Measurements from ENCODE around the gene EHD1. TPM values are rescaled to one million over a fixed set of nuclear protein-coding genes. Genes with fewer than 3 reads are reported as not detected.

EHD1 gene
- total and polyA plus RNA-seq, 3 donors from 2014 or later = 230 to 455 (median 328) TPM

DNA sequence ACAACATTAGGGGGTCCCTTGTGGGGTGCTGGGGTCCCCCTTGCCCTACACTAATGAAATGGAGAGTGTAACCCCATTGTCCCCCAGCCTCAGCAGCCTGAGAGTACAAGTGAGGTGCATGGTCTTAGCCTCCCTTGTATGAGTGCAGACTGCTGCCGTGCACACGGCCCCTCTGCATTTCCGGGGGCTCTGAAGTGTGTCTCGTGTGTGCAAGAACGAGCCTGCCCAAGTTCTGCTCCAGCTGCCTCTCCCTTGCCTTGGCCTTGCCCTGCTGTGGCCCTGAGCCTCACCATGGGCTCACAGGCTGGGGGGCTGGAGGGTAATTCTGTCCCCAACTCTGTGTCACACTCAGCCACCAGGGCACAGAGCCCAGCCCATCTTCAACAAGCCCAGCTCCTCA lies 5.2 kb upstream of the EHD1 start:
- no peak overlapping the region for H3K4me3 ChIP-seq
- WGBS, 2 donors = 64% methylated on average over 5 of the region's 5 CpGs; no CpG with 5 or more reads in 1 of the 2 donors
- H3K27me3 ChIP-seq = no peaks in the 10 kb centered on the region
- TF ChIP-seq POLR2A (IDR thresholded peaks at IDR 0.05) (no peak), CTCF (IDR thresholded peaks at IDR 0.05) (no peak)
- H3K4me1 ChIP-seq = peaks cover 26% of the 10 kb centered on the region
- no peak overlapping the region for H3K27ac ChIP-seq
- H3K9me3 ChIP-seq = no peaks in the 10 kb centered on the region
- no peaks in the 10 kb centered on the region for H3K36me3 ChIP-seq (ENCODE audit: low read depth, missing control alignments)
- intact Hi-C loops (cut with DNase I; ENCODE audit: low total_unique reads) = no loop called here
- no peak for DNase-seq

- DNase-seq = no peak
- H3K27ac ChIP-seq = peak overlapping the region in 1 of 2 donors; percentile 35
- no peaks in the 10 kb centered on the region for H3K36me3 ChIP-seq (ENCODE audit: low read depth, missing control alignments)
- intact Hi-C loops (cut with DNase I; ENCODE audit: low total_unique reads) = no loop called here
- 74% methylated on average over 5 of the region's 5 CpGs for WGBS, 2 donors
- no peaks in the 10 kb centered on the region for H3K27me3 ChIP-seq
- H3K4me3 ChIP-seq = no peak overlapping the region
- TF ChIP-seq POLR2A (IDR thresholded peaks at IDR 0.05) (no peak), CTCF (IDR thresholded peaks at IDR 0.05) (no peak)
- peaks cover 25% of the 10 kb centered on the region for H3K4me1 ChIP-seq
- no peaks in the 10 kb centered on the region for H3K9me3 ChIP-seq
Observed at GRCh38 chr11:64882243-64882642, 3.8 kb upstream of the EHD1 start.

DNA sequence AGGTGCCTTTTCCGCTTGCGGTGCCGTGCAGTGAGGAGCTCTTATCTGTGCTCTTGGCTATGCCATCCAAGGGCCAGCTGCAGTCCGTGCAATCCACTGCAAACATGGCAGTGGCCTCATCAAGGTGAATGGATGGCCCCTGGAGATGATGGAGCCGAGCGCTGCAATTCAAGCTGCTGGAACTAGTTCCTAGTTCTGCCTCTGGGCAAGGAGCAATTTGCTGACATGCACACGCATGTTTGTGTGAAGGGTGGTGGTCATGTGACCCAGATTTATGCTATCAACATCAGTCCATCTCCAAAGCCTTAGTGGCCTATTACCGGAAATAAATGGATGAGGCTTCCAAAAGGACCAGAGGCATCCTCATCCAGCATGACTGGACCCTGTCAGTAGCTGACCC lies 3.1 kb upstream of the EHD1 start:
- H3K36me3 ChIP-seq (ENCODE audit: low read depth, missing control alignments) = no peaks in the 10 kb centered on the region
- no peak for DNase-seq
- peaks cover 33% of the 10 kb centered on the region for H3K4me1 ChIP-seq
- TF ChIP-seq POLR2A (IDR thresholded peaks at IDR 0.05) = no peak
- TF ChIP-seq CTCF (IDR thresholded peaks at IDR 0.05) = no peak
- no peak overlapping the region for H3K4me3 ChIP-seq
- H3K27ac ChIP-seq = no peak overlapping the region
- H3K9me3 ChIP-seq = no peaks in the 10 kb centered on the region
- intact Hi-C loops (cut with DNase I; ENCODE audit: low total_unique reads) = no loop called here
- no peaks in the 10 kb centered on the region for H3K27me3 ChIP-seq
- 88 to 92% methylated on average over 8 of the region's 8 CpGs for WGBS, 2 donors

DNA sequence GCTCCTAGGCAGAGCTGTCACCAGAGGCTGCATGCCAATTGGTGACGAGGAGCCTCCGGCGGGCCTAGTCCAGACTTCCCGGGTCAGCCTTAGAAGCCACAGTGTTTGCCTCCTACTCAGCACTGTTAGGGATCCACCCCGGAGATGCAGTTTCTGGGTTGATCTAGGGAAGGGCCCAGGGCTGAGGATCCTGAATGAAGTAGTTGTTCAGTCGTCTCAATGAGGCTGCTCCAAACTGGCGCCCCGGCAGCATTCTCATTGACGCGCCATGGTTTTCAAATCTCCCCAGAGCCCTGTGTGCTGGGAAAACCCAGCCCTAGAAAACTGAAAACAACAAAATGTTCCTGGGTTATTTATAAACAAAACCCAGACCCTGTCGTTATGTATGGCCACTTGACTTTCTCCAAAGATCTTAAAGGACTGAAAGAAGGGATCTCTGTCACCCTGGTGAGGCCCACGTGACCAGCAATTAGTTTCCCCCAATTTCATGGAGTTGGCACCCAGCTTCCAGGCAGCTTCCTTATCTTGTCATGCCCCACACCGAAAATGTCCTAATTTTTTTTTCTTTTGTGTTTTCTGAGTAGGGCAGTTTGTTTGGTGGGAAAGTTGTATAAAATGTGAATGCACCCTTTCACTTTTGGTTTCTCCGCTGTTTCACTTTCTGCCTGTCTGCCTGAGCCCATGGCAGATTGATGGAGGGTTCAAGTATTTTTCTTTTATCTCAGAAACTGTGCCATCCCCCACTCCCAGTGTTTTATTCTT lies 2.0 kb upstream of the EHD1 start:
- 36 to 46% methylated on average over 14 of the region's 14 CpGs for WGBS, 2 donors
- H3K4me3 ChIP-seq = no peak overlapping the region
- peak overlapping the region; percentile 77 to 87 for H3K27ac ChIP-seq
- peaks cover 43% of the 10 kb centered on the region for H3K4me1 ChIP-seq
- H3K27me3 ChIP-seq = no peaks in the 10 kb centered on the region
- intact Hi-C loops (cut with DNase I; ENCODE audit: low total_unique reads) = no loop called here
- H3K36me3 ChIP-seq (ENCODE audit: low read depth, missing control alignments) = no peaks in the 10 kb centered on the region
- DNase-seq = peak; percentile 57
- TF ChIP-seq CTCF (IDR thresholded peaks at IDR 0.05) = no peak
- TF ChIP-seq POLR2A (IDR thresholded peaks at IDR 0.05) = no peak
- no peaks in the 10 kb centered on the region for H3K9me3 ChIP-seq

Data from testis (tissue), 3 donors.